ENCODE results near the gene WDR18. TPM values are rescaled to one million over a fixed set of nuclear protein-coding genes. Genes with fewer than 3 reads are reported as not detected.

Gene WDR18
- total RNA-seq, 4 donors from 2014 or later, result 25.0 to 52.6 (median 42.2) TPM

- Histone ChIP-seq H3K4me1 (peaks cover 52% of the 10 kb centered on the region), H3K4me3 (no peak overlapping the region), H3K36me3 (peaks cover 30% of the 10 kb centered on the region), H3K27me3 (no peaks in the 10 kb centered on the region), H3K9me3 (no peaks in the 10 kb centered on the region), H3K27ac (peak overlapping the region; percentile 59)
- WGBS, result 69% methylated on average over 18 of the region's 22 CpGs
- no peak for DNase-seq (ENCODE audit: low spot score in 2 of 2)
- no peak for TF ChIP-seq POLR2A (IDR thresholded peaks at IDR 0.05)
- TF ChIP-seq, protein P1, sequence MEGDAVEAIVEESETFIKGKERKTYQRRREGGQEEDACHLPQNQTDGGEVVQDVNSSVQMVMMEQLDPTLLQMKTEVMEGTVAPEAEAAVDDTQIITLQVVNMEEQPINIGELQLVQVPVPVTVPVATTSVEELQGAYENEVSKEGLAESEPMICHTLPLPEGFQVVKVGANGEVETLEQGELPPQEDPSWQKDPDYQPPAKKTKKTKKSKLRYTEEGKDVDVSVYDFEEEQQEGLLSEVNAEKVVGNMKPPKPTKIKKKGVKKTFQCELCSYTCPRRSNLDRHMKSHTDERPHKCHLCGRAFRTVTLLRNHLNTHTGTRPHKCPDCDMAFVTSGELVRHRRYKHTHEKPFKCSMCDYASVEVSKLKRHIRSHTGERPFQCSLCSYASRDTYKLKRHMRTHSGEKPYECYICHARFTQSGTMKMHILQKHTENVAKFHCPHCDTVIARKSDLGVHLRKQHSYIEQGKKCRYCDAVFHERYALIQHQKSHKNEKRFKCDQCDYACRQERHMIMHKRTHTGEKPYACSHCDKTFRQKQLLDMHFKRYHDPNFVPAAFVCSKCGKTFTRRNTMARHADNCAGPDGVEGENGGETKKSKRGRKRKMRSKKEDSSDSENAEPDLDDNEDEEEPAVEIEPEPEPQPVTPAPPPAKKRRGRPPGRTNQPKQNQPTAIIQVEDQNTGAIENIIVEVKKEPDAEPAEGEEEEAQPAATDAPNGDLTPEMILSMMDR (IDR thresholded peaks at IDR 0.05), result no peak
- no peak for TF ChIP-seq POLR2AphosphoS5 (IDR thresholded peaks at IDR 0.05)
- TF ChIP-seq EP300 (IDR thresholded peaks at IDR 0.05), result no peak
Observed at GRCh38 chr19:1037621-1038064, 53.5 kb downstream of the WDR18 start.

DNA sequence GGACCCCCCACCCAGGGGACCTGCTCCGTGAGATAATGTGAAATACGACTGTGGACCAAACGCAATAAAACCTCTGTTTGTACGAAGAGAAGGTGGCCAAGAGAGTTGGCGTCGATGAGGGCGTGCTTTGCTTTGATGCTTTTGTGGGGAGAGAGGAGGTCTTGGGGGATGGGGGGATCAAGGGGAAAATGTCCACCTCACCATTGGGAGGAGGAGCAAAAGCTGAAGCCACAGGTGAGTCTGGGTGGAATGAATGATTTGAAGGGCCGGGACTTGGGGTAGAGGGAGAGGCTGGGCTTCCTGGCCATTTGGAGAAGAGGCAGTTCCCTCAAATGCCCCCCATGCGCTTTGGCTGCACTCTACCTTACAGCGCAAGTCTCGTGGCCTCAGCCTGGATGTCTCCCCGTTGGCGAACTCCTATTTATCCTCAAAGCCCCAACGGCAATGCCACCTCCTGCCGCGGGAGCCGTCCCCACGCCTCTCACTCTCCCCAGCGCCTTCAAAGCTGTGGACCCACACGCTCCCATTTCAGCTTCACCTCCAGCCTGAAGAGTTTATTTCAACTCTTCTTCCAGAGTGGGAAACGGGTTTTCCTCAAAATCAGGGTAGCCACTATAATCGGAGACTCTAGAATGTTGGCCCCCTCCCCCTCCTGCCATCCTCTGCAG is 55.0 kb downstream of the WDR18 start:
- no peak for DNase-seq (ENCODE audit: low spot score in 2 of 2)
- H3K36me3 ChIP-seq, result peaks cover 23% of the 10 kb centered on the region
- H3K4me3 ChIP-seq, result peak overlapping the region; percentile 54
- peaks cover 60% of the 10 kb centered on the region for H3K4me1 ChIP-seq
- H3K9me3 ChIP-seq, result no peaks in the 10 kb centered on the region
- TF ChIP-seq EP300 (IDR thresholded peaks at IDR 0.05), result no peak
- TF ChIP-seq POLR2A (IDR thresholded peaks at IDR 0.05), result no peak
- no peak for TF ChIP-seq POLR2AphosphoS5 (IDR thresholded peaks at IDR 0.05)
- TF ChIP-seq, protein P1 (IDR thresholded peaks at IDR 0.05), result no peak
- H3K27me3 ChIP-seq, result no peaks in the 10 kb centered on the region
- WGBS, result 65% methylated on average over 22 of the region's 22 CpGs
- no peak overlapping the region for H3K27ac ChIP-seq

DNA sequence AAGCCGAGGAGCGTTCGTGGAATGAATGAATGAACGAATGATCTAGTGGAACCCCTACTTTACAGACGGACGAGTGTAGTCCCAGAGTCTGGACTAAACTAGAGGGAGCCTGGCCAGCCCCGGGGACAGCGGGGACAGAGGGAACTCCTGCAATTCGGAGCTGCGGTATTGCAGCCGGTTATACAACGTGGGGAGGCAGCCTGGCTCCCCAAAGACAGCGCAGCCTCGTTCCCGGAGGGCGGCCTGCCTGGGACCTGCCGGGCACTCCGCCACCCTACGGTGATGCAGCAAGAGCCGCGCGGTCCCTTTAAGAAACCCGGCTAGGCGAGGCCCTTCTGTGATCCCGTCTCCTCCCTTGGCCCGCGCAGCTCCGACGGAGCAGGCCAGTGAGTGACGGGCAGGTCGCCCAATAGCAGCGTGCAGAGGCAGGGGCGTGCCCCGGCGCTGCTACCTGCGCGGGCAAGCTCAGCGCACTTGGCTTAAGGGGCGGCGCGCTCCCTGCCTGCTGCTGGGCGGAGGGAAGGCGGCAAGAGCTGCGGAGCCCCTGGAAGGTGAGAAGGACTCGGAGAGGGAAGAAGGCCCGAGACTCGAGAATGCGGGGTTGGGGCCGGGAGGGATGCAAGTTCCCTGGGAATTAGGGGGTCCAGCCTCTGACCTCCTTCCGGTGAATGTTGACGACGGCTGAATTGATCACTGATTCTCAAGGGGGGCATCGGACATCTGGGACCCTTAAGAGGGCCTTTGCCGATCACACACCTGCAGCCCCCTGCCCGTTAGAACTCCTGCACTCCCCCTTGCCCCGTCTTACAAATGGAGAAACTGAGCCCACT is 55.7 kb downstream of the WDR18 start, which contains the start of gene ABCA7:
Gene ABCA7 (plus strand): TSS at position 462 of the 830 bp plus-strand sequence. CDS start 1,255 bp downstream, outside the sequence.
- Histone ChIP-seq H3K4me1 (peaks cover 60% of the 10 kb centered on the region), H3K27ac (no peak within 1 kb of the TSS), H3K9me3 (no peaks in the 10 kb centered on the region), H3K27me3 (no peaks in the 10 kb centered on the region), H3K4me3 (peak within 1 kb of the TSS; percentile 54), H3K36me3 (peaks cover 23% of the 10 kb centered on the region)
- WGBS, result 4% methylated on average over 26 of the region's 56 CpGs
- DNase-seq (ENCODE audit: low spot score in 2 of 2), result peak; percentile 97 to 98
- no peak for TF ChIP-seq EP300 (IDR thresholded peaks at IDR 0.05)
- TF ChIP-seq, protein P1 (IDR thresholded peaks at IDR 0.05), result no peak
- TF ChIP-seq POLR2AphosphoS5 (IDR thresholded peaks at IDR 0.05), result peak in 1 of 3 donors; percentile 88

DNA sequence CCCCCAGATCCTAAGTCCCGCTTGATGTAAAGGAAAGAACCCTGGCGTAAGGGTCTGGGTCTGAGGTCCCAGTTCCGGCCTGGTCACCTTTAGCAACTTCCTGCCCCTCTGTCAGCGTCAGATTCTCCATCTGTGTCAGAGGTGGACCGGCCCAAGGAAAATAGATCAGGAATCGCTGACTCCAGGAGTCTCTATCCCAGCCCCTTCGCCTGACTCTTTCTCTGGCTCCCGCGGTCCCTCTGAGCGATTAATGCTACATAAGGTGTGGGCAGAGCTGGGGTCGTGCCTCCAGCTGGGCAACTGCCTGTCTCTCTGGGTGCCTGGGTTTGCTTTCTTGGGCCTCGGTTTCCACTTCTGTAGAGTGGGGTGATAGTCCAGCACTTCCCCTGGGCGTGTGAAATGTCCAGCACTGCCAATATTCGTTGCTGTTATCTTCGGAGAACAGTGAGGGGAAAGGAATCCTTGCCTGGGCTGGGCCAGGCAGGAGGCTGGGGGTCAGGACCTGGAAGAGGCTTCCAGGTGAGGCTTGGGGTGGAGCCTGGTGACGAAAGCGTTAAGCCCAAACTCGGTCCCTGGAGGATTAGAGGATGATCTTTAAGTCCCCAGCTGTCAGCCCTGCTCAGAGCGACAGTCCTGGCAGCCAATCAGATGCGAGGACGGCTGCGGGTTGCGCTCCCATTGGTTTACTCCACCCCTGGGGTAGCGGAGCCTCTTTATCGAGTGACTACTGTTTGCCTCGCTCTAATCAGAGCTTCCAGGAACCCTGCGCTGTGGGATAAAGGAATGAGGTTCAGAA is 56.5 kb downstream of the WDR18 start:
- Histone ChIP-seq H3K4me3 (peak overlapping the region; percentile 54), H3K9me3 (no peaks in the 10 kb centered on the region), H3K36me3 (peaks cover 19% of the 10 kb centered on the region), H3K27me3 (no peaks in the 10 kb centered on the region), H3K4me1 (peaks cover 60% of the 10 kb centered on the region), H3K27ac (peak overlapping the region; percentile 69)
- DNase-seq (ENCODE audit: low spot score in 2 of 2), result peak; percentile 91 to 95
- TF ChIP-seq EP300 (IDR thresholded peaks at IDR 0.05), result no peak
- TF ChIP-seq, protein P1 (IDR thresholded peaks at IDR 0.05), result no peak
- TF ChIP-seq POLR2AphosphoS5 (IDR thresholded peaks at IDR 0.05), result peak in 1 of 3 donors; percentile 37
- 2% methylated on average over 22 of the region's 27 CpGs for WGBS
